HepG2 (cell line): ENCODE results near the gene IQCE. TPM values are rescaled to one million over a fixed set of nuclear protein-coding genes. Genes with fewer than 3 reads are reported as not detected.

ENCODE experiments used
- ELF1 ChIP-seq: sonication (generic); formaldehyde crosslinking; IDR thresholded peaks from 2 replicates; pipeline ENCODE4 v1.4.0; 2020; ENCODE audit warnings: missing genetic modification reagents
- HNRNPUL1 ChIP-seq: fragments of 200-400 bp; formaldehyde crosslinking; IDR thresholded peaks from 2 replicates; pipeline ENCODE4 v1.6.1; 2017; ENCODE audit warnings: low read depth, mild to moderate bottlenecking, low read length, moderate library complexity
- IRX3 ChIP-seq: sonication (generic); formaldehyde crosslinking; IDR thresholded peaks from 2 replicates; pipeline ENCODE4 v1.8.1; 2023; ENCODE audit warnings: mild to moderate bottlenecking, low read depth, missing genetic modification reagents, borderline replicate concordance
- STAT5B ChIP-seq: sonication (generic); formaldehyde crosslinking; IDR thresholded peaks from 2 replicates; pipeline ENCODE4 v1.4.0; 2020; ENCODE audit warnings: missing genetic modification reagents
- ZFYVE20 ChIP-seq: sonication (generic); formaldehyde crosslinking; IDR thresholded peaks from 2 replicates; pipeline ENCODE4 v1.8.0; 2023; ENCODE audit warnings: low read depth, mild to moderate bottlenecking, moderate library complexity, missing genetic modification reagents, borderline replicate concordance
- ZNF232 ChIP-seq: sonication (generic); formaldehyde crosslinking; IDR thresholded peaks from 2 replicates; pipeline ENCODE4 v1.4.0; 2020; ENCODE audit warnings: missing genetic modification reagents, borderline replicate concordance
- ZNF251 ChIP-seq: sonication (generic); formaldehyde crosslinking; IDR thresholded peaks from 2 replicates; pipeline ENCODE4 v1.9.0; 2021; ENCODE audit warnings: mild to moderate bottlenecking, missing genetic modification reagents
- ZNF318 ChIP-seq: sonication (generic); formaldehyde crosslinking; IDR thresholded peaks from 2 replicates; pipeline ENCODE4 v1.4.0; 2020; ENCODE audit warnings: mild to moderate bottlenecking, missing genetic modification reagents
- ZNF646 ChIP-seq: sonication (generic); formaldehyde crosslinking; IDR thresholded peaks from 2 replicates; pipeline ENCODE4 v1.9.0; 2021; ENCODE audit warnings: mild to moderate bottlenecking, missing genetic modification reagents
- ZNF749 ChIP-seq: sonication (generic); formaldehyde crosslinking; IDR thresholded peaks from 2 replicates; pipeline ENCODE4 v1.8.0; 2022; ENCODE audit warnings: mild to moderate bottlenecking, missing genetic modification reagents, moderate library complexity, borderline replicate concordance
- polyA plus RNA-seq, 8 experiments: library from polyadenylated mRNA; depleted of rRNA in 3 of 8; stranded (reverse) in 7 of 8; unstranded in 1 of 8; fragments of >200 nt; fragmentation: Illumina TruSeq in 4 of 8; extraction: Trizol in 4 of 8; gene quantifications; 2 replicates each; pipeline versions ENCODE4 v1.2.1 to v1.2.3, GENCODE V29; 2011 to 2016; ENCODE audit warnings: low read depth in 4 of 8, missing spikeins in 1 of 8, mixed read lengths in 1 of 8; ENCODE audit not compliant: insufficient read depth in 1 of 8
- total RNA-seq, 5 experiments: library from RNA; depleted of rRNA; stranded (reverse); fragments of >200 nt; fragmentation: Illumina TruSeq; extraction: Trizol; gene quantifications; 2 replicates each; pipeline ENCODE4 v1.2.3, GENCODE V29; 2016; ENCODE audit warnings: low read depth in 1 of 5
- TF ChIP-seq, protein P1 (sequence below): IDR thresholded peaks from 2 replicates; pipeline ENCODE4 v1.6.1; 2016; ENCODE audit warnings: low read depth

IQCE gene
- total and polyA plus RNA-seq, 2 of the 13 experiments (the other 11 are each of a cell fraction or from before 2014, with no cell fraction given) = 1.5 to 2.5 TPM

DNA sequence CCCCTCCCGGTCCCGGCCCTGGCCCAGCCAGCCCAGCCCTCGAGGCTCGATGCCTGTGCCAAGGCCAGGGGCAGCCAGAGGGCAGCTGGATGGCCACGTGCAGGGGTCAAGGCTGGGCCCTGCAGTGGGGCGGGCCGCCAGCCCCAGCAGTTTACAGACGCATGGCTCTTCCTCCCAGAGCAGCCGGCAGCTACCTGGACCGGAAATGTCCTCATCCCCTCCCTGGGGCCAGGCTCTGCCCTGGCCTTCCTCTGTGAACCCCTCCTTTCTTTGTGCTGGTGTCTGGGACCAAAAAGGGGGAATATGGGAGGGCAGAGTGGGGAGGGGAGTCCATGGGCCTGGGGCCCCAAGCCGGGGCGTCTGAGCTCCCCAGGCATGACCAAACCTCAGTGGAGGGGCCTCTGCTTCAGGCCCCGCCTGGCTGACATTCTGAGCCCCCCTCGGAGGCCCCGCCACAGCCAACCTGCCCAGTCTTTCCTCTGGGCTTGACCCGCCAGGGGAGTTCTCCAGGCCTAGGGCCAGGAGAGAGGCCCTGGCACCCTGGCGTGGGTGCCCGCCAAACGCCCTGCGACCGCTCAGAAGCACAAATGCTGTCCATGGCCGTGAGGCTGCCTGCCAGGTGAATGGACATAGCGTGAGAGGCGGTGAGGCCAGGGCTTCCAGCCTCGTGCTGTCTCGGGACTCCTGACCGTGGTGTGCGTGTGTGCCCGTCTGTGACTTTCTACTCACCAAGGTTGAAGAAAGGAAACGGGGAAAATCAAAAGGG is 104.5 kb downstream of the IQCE start (continued):
- no peak for TF ChIP-seq ZNF646 (CRISPR knock-in tag)
- 0 out of 2 replicates have a peak, but pooled peaks have one; percentile 65 for TF ChIP-seq STAT5B (CRISPR knock-in tag)
- TF ChIP-seq IRX3 (CRISPR knock-in tag) = 0 out of 2 replicates have a peak, but pooled peaks have one; percentile 52
- no peak for TF ChIP-seq ZFYVE20 (CRISPR knock-in tag)
- TF ChIP-seq, protein P1, sequence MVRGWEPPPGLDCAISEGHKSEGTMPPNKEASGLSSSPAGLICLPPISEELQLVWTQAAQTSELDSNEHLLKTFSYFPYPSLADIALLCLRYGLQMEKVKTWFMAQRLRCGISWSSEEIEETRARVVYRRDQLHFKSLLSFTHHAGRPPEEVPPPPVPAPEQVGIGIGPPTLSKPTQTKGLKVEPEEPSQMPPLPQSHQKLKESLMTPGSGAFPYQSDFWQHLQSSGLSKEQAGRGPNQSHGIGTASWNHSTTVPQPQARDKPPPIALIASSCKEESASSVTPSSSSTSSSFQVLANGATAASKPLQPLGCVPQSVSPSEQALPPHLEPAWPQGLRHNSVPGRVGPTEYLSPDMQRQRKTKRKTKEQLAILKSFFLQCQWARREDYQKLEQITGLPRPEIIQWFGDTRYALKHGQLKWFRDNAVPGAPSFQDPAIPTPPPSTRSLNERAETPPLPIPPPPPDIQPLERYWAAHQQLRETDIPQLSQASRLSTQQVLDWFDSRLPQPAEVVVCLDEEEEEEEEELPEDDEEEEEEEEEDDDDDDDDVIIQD (CRISPR knock-in tag) = 0 out of 2 replicates have a peak, but pooled peaks have one; percentile 20
- TF ChIP-seq ZNF318 (CRISPR knock-in tag) = peak; percentile 89; the same call in 1 of the 2 replicates
- TF ChIP-seq ZNF232 (CRISPR knock-in tag) = peak; percentile 87
- TF ChIP-seq HNRNPUL1 = no peak
- TF ChIP-seq ELF1 (CRISPR knock-in tag) = peak; percentile 74
- TF ChIP-seq ZNF251 = 0 out of 2 replicates have a peak, but pooled peaks have one; percentile 81
- peak; percentile 49; the same call in 1 of the 2 replicates for TF ChIP-seq ZNF749 (CRISPR knock-in tag)
